ENCODE measurements around the gene PLP2.

The PLP2 gene

DNA sequence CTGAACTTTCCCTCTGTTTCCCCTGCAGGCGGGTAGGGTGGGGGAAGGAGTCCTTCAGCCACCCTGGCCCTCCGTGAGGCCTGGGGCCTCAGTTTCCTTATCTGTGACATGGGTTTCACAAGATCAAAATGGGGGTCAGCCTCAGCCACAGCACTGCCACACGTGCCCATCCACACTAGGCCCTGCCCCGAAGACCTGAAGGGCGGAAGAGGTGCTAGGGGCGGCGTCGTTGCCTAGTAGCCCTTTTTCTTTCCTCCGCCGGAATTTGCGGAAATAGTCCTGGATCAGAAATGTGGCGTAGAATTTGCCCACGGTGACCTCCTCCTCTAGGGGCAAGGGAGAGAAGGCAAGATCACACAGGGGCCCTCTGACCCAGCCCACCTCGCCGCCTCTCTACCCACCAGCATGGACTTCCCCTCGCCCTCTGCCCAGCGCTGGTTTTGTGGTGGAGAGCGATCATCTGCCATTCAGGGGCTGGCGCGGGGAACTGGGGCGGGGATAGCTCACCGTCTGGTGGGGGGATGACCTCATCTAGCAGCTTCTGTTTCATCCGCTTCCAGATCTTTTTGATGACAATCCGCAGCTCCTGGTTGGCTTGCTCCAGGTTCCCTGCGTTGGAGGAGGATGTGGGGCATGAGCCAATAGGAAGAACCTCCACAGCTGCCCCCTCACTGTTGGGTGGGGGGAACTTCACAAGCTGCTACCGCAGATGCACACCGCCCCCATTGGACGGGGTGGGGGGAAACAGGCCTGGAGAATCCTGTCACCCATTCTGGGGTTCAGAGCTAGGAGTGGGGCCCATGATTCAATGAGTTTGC, 37.9 kb downstream of the PLP2 start:
- no peak for DNase-seq

DNA sequence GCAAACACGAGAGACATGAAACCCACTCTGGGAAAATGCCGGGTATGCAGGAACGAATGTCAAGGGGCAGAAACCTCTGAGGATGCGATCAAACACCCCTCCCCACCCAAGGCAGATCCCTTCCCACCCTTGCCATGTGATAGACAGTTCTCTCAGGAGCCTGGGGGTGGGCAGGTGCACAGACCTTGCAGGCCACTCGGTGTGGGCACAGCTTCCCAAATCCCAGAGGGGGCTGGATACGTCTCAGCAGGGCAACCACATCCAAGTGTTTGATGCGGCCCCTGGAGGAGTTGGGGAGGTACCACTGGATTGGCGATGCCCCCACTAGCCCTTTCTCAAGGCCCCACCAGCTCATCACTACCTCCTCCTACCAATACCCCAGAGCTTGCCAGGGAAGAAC, 38.7 kb downstream of the PLP2 start:
- DNase-seq, result no peak

DNA sequence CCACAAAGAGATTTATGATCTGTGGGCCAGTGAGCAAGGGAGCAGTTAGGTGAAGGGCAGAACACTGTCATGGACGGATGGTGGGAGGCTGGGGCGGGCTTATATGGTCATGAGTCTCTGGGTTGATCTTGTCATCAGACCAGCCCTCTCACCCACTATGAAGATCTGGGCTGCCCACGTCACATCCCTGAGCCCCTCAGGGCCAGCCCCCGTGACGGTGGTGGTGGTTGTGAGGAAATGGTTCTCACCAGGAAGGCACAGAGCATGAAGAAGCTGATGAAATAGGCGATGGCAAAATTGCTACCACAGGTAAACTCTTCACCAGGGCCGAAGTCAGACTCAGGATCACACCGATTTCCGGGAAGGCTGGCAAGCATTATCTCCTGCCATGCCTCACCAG, 39.4 kb downstream of the PLP2 start:
- DNase-seq, result no peak

DNA sequence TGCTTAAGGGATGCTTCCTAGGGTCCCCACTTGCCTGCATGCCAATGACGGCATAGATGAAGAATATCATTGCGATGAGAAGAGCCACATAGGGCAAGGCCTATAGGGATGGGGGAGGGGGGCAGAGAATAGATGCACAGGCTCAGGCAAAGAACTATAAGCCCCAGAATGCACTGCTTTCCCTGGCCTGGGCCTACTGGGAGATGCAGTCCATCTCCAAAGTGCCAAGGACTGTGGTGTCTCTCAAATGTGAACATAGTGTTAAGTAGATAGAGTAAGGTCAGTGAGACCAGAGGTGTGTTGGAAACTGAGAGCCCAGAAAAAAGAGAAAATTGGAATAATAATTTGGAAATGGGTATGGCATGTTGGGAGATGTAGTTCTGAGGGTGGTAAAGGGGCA, 40.5 kb downstream of the PLP2 start:
- DNase-seq, result no peak

DNA sequence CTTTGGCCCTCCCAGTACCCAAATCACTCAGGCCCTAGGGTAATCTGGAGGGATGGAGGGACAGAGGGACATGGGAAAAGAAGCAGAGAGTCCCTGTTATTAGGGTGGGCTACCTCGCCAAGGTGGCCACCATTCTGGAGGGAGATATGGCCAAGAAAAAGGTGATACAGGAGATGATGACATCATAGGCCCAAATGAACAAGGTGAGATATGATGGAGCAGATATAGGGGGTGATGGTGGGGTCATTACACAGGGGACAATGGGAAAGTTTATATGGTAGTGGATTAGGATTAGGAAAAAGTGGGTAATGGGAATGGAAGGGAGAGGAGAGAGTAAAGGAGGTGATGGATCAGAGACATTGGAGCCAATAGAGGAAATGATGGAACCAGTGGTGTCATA, 41.2 kb downstream of the PLP2 start:
- no peak for DNase-seq

DNA sequence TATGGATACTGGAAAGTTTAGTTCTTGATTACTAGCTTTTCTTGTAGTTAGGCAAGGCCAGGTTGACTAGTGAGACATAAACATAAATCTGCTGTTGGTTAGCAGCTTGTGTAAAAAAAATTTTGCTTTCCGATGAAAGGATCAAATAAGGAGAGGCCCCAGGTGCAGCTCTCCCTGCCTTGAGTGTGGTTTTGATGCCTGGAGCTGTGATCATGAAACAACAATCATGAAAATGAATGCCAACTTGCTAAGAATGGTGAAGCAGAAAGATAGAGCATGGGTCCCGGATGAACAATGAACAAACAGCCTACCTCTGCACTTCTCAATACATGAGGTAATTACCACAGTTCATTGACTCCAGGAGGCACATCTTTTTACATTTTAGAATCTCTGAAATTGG, 42.7 kb downstream of the PLP2 start:
- DNase-seq, result no peak

DNA sequence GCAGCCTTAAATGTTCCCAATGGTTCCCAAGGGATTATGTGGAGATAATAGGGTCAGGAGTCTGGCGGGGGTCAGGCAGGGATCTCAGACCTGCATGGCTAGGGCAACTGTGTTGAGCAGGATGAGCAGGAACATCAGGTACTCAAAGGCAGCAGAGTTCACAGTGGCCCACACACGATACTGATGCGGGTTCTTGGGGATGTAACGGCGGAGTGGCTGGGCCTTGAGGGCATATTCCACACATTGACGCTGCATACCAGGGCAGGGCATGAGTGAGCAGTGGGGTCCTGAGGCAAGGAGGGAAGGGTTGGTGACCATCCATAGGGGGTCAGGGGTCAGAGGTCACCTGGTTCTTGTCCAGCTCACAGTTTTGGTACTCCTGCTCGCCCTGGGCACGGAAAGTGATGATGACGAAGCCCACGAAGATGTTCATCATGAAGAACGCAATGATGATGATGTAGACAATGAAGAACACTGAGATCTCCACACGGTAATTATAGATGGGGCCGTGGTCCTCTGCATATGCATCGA, 43.4 kb downstream of the PLP2 start:
- no peak for DNase-seq

DNA sequence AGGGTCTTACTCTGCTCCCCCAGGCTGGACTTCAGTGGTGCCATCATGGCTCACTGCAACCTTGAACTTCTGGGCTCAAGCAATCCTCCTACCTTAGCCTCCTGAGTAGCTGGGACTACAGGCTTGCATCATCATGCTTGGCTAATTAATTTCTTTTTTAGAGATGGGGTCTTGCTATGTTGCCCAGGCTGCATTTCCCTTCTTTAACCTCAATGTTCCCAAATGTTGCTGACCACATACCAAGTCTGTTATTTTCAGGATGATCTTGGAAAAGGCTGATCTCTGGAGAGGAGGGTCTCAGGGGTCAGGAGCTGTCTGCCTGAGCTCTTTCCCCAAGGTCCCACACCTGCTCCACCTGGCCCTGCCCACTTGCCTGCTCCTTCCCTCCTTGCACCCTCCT, 48.4 kb downstream of the PLP2 start:
- no peak for DNase-seq

DNA sequence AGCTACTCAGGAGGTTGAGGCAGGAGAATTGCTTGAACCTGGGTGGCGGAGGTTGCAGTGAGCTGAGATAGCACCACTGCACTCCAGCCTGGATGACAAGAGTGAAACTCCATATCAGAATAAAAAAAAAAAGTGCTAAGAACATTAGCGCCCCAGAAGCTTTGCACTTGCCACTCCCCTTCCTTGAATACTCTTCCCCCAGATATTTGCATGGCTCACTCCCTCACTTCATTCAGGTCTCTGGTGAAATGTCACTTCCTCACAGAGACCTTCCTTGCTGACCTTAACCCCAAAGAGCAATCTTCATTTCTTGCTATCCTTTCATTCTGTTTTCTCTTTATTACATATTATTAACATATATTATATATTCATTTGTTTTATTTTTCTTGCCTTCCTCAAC, 50.2 kb downstream of the PLP2 start:
- DNase-seq, result no peak
